HG03439 (cell line): ENCODE measurements around the gene AJM1.
A peak's percentile ranks its signal among the peaks of the same experiment; 100 is the strongest.
"Not testable (repeated sequence)": the region's sequence is repeated elsewhere in the genome, so short reads cannot be mapped to it uniquely, and the experiment has no call there.

Source experiments
- ATAC-seq: cut with Tn5 transposase; IDR thresholded peaks from one replicate; pipeline ENCODE4 v1.9.1; 2021; ENCODE audit warnings: mild to moderate bottlenecking, moderate library complexity; ENCODE audit not compliant: unreplicated experiment

AJM1 gene

GRCh38 chr9:136843159-136843800, 1.0 kb downstream of the AJM1 start:
- ATAC-seq, result not testable (repeated sequence)

- ATAC-seq, result not testable (repeated sequence)
Observed at GRCh38 chr9:136843801-136844740, 1.8 kb downstream of the AJM1 start.

GRCh38 chr9:136844761-136845464, 2.6 kb downstream of the AJM1 start:
- ATAC-seq, result no peak

- no peak for ATAC-seq
Observed at GRCh38 chr9:136845465-136846260, 3.4 kb downstream of the AJM1 start.

- no peak for ATAC-seq
Observed at GRCh38 chr9:136846376-136847087, 4.3 kb downstream of the AJM1 start.

GRCh38 chr9:136847088-136847825, 5.0 kb downstream of the AJM1 start:
- ATAC-seq, result no peak

GRCh38 chr9:136847826-136848392, 5.6 kb downstream of the AJM1 start:
- peak; percentile 35 for ATAC-seq

GRCh38 chr9:136848393-136849037, 6.2 kb downstream of the AJM1 start:
- no peak for ATAC-seq

GRCh38 chr9:136849038-136849959, 7.0 kb downstream of the AJM1 start, which contains the start of gene PHPT1:
PHPT1 (plus strand) TSS chr9:136849409; CDS start chr9:136849431, 22 bp downstream.
- ATAC-seq, result peak; percentile 70

GRCh38 chr9:136849960-136850865, 7.9 kb downstream of the AJM1 start:
- ATAC-seq, result no peak

- ATAC-seq, result no peak
Observed at GRCh38 chr9:136850866-136851775, 8.8 kb downstream of the AJM1 start.

GRCh38 chr9:136851941-136852663, 9.8 kb downstream of the AJM1 start, which contains the start of gene MAMDC4:
MAMDC4 (plus strand) TSS chr9:136852346; CDS start chr9:136852417, 71 bp downstream.
- no peak for ATAC-seq

- no peak for ATAC-seq
Observed at GRCh38 chr9:136852664-136853595, 10.7 kb downstream of the AJM1 start.
